ENCODE measurements around the gene FRMPD4.

FRMPD4 gene

DNA sequence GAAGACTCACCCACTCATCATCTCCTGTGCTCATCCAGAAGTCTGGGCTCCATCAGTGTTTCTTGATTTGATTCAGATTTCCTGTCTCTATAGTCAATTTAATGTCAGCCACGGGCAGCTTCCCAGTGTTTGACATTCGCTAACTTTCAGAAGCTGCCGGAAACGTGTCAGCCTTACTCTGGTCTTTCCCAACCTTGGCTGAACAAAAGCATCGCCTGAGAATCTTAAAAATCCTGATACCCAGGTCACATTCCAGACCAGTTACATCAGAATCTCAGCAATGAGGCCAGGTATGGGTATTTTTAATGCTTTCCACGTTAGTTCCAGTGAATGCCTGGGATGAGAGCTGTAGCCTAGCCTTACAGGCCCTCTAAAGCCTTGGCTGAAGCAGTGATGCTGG, 233.8 kb downstream of the FRMPD4 start:
- no peak for DNase-seq

GRCh38 chrX:12374286-12374685, 236.0 kb downstream of the FRMPD4 start:
- DNase-seq = no peak

DNA sequence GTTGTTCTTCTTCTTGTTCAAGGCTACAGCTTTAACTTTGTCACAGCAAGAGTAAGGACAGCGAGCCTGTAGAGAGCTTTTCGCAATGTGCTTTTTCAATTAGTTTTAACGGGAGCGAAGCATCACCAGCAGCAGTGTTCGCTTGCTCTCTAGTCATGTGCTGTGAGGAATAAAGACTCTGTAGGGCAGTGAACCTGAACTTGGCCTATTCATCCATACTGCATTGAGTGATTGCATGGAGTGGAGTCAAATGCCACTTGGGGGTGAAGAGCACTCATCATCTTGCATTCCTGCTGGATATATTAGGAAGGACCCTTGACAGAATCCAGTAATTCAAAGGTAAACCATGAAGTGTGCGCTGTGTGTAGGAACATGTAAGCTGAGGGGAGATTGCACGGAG, 240.0 kb downstream of the FRMPD4 start:
- no peak for DNase-seq

DNA sequence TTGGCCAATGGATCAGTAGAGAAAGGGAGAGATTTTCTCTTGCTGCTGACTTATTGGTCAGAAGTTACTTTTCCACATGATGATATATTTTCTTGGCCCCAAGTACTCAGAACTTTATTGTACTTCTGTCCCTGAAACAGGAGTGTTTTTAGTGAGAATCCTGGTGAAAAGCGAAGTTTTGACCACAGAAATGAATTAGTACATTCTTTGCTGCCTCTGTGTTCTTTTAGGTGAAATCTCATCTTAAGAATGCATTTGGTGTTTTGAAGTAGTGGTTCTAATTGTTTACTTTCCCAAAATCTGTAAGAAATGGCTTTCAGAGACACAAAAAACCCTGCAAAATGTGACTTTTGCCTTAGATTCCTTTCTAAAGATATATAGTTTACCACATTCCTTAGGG, 240.4 kb downstream of the FRMPD4 start:
- DNase-seq = no peak

GRCh38 chrX:12379671-12380070, 241.4 kb downstream of the FRMPD4 start:
- no peak for DNase-seq

DNA sequence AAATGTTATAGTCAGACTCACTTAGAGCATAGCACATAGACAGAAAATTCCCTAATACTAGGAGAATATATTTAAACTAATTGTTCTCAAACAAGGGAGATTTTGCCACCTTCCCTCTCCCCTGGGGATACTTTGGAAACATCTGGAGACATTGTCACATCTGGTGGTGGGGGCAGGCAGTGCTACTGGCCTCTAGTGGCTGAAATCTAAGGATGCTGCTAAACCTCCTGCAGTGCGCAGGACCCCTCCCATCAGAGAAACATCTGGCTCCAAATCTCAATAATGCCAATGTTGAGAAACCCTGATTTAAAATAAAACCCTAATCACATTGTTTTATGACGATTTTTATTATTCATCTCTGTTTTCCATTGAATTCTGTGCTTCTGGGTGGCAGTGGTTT, 244.9 kb downstream of the FRMPD4 start:
- DNase-seq = no peak

- no peak for DNase-seq
Measured at GRCh38 chrX:12390301-12390700, 252.0 kb downstream of the FRMPD4 start.

DNA sequence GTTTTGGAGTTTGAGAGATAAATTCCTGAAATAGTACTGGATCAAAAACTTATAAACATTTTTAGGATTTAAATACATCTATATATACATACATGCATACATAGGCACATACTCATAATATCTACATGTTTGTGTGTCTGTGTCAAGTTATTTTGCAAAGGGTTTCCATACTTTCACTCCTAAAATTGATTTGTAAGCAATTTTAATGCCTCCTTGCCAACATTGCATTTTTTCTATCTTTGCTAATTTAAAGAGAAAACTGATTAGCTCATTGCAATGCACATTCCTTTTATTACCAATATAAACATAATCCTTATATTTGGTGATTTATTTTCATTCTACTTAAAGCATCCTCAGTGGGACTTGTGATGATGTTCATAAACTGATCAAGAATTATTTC, 258.3 kb downstream of the FRMPD4 start:
- DNase-seq = no peak

DNA sequence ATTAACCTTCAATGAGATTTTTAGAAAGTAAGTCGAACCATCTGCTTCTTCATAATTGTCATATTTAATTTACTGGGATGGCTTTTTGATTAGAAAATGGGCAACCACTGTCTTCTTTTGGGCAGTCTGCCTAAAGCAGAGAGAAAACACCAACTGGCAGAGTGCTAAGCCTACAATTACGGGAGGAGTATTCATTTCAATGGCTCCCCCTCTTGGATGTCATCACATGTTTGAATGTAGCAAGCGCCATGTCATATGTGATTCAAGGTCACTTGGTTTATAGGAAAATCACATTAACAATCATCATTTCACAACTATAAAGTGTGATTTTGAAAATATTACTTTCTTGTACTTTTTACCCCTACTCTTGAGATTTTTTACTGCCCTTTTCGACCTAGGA, 261.9 kb downstream of the FRMPD4 start:
- DNase-seq = no peak

DNA sequence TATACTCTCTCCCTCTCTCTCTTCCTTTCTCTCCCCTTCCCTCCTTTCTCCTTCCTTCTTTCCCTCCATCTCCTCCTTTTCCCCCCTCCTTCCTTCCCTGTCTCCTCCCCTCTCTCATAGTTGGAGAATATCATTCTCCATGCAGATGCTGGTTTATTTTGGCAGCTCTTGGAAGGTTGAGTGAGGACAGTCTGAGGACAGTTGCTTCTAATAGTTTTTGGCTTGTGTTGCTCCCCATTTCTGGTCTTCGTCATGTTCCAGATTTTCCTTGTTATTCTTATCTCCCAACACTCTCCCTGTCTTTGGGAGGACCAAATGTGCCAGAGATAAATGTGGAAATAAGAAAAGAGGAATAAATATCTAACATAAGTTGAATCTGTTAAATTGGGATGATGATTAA, 263.0 kb downstream of the FRMPD4 start:
- no peak for DNase-seq

DNA sequence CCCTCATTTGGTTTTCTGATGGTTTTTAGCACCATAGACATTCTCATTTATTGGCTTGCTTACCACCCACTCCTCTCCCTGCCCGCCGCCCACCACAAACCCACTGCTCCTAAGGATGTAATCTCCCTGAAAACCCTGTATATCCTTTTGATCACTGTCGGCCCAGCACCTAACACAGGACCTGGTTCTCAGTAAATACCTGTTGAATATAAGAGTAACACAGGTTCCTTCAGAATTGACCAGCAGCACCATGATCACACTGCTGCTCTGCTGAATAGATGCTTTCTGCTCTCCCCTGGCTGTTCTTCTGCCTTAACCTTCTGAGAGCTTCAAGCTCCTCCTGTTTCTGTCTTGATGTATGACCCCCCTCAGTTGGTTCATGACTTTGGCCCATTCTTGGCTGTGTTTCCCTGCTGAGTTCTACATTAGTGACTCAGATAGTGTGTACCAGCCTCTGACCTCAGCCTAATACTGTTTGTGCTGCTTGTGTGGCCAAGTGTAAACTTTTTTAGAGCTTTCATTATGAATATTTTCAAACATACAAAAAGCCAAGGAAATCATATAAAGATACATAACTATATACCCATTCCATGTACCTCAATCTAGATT, 265.3 kb downstream of the FRMPD4 start:
- no peak for DNase-seq

DNA sequence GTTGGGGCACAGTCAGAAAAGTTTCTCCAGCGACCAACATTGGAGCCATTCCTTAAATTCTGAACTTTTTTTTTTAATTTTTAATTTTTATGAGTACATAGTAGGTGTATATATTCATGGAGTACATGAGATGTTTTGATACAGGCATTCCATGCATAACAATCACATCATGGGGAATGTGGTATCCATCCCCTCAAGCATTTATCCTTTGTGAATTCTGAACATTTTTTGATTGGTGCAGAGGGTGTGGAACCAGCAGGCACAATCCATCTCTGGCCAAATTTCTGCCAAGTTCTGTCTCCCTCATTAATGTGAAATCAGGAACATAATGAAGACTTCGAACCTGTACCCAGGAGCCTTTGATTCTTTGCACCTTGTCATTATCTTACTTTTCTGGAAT, 267.0 kb downstream of the FRMPD4 start:
- no peak for DNase-seq

DNA sequence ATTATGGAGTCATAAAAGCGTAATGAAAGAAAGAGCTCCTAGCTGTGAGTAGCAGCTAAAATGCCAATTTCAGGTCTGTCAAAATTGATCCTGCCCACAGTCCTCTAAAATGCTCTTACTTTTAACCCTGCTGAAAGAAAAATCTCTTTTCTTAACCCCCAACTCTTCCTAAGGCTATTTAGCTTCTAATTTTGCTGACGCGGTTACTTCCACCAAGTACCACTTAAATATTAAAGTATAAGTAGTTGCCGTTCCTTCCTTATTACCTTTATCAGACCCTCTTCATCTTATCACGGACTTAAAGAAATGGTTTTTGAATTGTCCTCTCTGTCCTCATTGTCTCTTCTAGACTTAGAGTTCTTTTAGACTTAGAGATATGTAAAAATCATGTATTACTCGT, 272.2 kb downstream of the FRMPD4 start:
- no peak for DNase-seq

DNA sequence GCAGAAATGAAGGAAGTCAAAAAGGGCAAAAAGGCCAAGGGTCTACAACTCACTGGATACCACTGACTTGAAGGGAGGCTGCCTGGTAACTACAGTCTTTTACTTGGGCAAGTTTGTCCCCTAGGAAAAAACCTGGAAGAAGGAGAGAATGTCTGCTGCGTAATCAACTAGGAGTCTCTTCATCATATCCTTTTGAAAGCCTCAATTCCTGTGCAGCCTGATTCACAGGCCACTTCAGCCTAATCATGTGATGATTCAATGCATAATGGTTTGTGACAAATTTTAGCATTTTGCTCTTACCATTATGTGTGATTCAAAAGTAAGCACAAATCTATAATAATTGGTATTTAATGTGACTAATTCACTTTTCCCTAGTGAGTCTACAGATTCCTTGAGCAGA, 273.6 kb downstream of the FRMPD4 start:
- no peak for DNase-seq

DNA sequence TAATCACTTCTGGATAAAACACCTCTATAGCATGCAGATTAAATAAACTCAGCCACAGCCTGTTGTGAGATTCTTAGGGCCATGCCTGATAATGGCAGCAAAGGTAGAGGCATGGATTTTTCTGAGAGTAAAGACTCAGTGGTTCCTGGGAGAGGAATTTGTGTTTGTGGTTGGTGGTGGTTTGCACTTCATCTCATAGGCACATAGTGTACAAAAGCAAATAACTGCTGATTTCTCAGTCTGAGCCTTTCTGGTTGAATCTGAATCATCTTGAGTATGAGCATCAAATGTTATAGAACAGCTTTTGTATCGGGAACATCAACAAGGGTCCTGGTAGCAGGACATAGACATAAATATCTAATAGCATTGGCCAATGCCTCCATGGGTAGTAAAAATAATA, 274.3 kb downstream of the FRMPD4 start:
- no peak for DNase-seq

DNA sequence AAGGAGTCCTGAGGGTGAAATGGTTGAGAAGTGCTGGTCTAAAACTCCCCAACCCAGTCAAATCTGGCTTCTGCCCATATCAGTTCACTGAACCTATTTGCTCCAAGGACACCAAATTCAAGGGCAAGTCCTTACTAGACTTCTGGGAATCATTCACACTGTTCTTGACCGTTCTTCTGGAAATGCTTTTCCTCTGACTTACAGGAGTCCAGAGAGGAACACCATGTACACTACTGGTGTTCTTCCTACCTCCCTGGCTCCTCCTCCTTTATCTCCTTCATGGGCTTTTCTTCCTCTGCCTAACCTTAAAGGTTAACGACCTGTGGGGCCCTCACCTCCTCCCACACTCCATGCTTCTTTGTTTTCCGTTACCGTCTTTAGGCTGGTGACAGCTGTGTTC, 281.3 kb downstream of the FRMPD4 start:
- DNase-seq = no peak

DNA sequence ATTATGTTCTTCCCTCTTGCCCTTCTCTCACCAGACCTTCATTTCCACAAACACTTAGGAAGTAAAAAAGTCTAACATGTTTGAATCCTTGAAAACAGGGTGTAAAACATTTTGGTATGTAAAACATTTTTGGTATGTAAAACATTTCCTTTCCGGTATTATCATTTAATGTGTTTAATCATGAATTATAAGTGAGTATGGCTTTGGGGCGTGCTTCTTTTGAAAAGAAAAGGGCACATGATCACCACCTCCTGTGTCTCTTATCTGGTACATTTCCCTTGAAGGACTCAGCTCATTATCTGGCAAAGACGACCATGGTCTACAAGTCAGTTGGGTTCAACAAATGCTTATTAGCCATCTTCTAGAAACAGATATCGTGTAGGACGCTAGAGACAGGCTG, 283.6 kb downstream of the FRMPD4 start:
- DNase-seq = no peak

- DNase-seq = no peak
Measured at GRCh38 chrX:12423346-12423745, 285.1 kb downstream of the FRMPD4 start.

- DNase-seq = no peak
Measured at GRCh38 chrX:12425496-12425895, 287.2 kb downstream of the FRMPD4 start.

GRCh38 chrX:12426420-12426819, 288.1 kb downstream of the FRMPD4 start:
- no peak for DNase-seq

DNA sequence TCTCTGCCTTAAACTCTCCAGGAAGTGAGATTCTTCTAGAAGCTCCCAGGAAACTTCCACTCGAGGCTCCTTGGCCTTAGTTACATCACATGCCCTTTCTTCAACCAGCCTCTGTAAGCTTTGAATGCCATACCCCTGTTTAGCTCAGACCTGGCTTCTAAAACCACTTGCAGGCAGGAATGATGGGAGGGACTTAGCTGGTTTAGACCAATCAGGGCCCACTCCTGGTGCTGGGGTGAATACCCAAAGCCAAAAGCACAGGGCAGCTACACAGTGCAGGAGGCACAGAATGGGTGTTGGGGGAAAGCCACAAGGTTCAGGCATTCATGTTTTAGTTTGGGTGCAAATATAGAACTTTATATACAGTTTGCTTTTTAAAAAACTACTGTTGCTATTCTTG, 296.2 kb downstream of the FRMPD4 start:
- DNase-seq = no peak

GRCh38 chrX:12439416-12439815, 301.1 kb downstream of the FRMPD4 start:
- no peak for DNase-seq

DNA sequence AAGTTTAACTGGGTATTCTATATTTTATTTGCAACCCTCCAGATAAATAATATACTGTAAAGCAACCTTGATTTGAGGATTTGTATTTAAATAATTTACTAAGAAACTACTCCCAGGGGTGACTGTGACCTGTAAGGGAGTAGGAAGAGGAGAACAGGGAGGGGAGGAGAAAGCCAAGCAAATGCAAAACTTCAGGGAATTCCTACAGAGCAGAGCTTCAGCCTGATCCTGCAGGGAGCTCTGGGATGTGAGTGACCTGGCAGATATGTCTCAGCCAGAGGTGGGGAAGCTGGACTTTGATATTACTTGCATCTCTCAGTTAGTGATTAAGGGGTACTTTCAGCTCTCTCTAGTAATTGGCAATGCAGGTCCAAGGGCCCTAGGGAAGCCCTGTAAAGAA, 302.0 kb downstream of the FRMPD4 start:
- DNase-seq = no peak

- no peak for DNase-seq
Measured at GRCh38 chrX:12441381-12442128, 303.3 kb downstream of the FRMPD4 start.

GRCh38 chrX:12443534-12444098, 305.3 kb downstream of the FRMPD4 start:
- no peak for DNase-seq

All from GOT3 (cell line).